ENCODE measurements around the gene TSPYL2. TPM values are rescaled to one million over a fixed set of nuclear protein-coding genes. Genes with fewer than 3 reads are reported as not detected.

Gene TSPYL2
- 100 to 1,000 TPM in 1 of 6 donors, 10 to 100 TPM in 5; 33.4 to 162 (median 46.6) TPM for total RNA-seq

DNA sequence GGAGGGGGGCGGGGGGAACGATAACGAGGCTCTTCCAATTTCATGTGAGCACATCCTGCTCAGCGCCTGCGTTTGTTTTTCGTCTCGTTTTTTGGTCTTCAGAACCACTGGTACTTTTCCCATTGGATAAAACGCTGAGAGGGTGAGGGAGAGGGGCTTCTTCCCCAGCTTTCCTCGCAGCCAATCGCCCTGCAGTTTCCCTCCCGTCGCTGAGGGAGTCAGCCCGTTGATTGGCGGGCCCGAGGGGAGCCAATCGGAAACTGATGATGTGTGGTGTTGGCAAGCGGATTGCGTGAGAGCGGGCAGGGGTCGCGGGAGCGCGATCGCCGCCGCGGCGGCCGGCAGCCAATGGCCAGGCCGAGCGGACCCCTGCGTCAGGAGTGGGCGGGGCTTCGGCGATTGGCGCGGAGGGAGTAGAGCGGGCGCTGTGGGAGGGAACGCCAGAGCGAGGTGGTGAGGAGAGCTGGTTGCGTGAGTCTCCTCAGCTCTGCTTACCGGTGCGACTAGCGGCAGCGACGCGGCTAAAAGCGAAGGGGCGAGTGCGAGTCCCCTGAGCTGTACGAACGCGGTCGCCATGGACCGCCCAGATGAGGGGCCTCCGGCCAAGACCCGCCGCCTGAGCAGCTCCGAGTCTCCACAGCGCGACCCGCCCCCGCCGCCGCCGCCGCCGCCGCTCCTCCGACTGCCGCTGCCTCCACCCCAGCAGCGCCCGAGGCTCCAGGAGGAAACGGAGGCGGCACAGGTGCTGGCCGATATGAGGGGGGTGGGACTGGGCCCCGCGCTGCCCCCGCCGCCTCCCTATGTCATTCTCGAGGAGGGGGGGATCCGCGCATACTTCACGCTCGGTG is at the start of gene TSPYL2:
Gene TSPYL2 (plus strand): TSS at position 443 of the 848 bp plus-strand sequence. CDS start 132 bp downstream, at position 575.
- H3K4me3 ChIP-seq = peak within 1 kb of the TSS; percentile 49 to 72 (median 62)
- peaks cover 0 to 9% (median 2%) of the 10 kb centered on the region in 4 donors for H3K36me3 ChIP-seq
- peak within 1 kb of the TSS; percentile 86 to 91 (median 90) for H3K27ac ChIP-seq
- TF ChIP-seq, protein P1, sequence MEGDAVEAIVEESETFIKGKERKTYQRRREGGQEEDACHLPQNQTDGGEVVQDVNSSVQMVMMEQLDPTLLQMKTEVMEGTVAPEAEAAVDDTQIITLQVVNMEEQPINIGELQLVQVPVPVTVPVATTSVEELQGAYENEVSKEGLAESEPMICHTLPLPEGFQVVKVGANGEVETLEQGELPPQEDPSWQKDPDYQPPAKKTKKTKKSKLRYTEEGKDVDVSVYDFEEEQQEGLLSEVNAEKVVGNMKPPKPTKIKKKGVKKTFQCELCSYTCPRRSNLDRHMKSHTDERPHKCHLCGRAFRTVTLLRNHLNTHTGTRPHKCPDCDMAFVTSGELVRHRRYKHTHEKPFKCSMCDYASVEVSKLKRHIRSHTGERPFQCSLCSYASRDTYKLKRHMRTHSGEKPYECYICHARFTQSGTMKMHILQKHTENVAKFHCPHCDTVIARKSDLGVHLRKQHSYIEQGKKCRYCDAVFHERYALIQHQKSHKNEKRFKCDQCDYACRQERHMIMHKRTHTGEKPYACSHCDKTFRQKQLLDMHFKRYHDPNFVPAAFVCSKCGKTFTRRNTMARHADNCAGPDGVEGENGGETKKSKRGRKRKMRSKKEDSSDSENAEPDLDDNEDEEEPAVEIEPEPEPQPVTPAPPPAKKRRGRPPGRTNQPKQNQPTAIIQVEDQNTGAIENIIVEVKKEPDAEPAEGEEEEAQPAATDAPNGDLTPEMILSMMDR (IDR thresholded peaks at IDR 0.05) = peak in 1 of 6 experiments; percentile 23
- TF ChIP-seq EP300 (IDR thresholded peaks at IDR 0.05) (peak in 1 of 4 donors; percentile 66), POLR2A (IDR thresholded peaks at IDR 0.05) (peak in 3 of 4 donors; percentile 98 to 99 (median 99)), POLR2AphosphoS5 (IDR thresholded peaks at IDR 0.05) (peak; percentile 94 to 96)
- ATAC-seq (ENCODE audit: low FRiP score in 2 of 2) (peak; percentile 93 to 98), DNase-seq (peak; percentile 91 to 97)
- no peaks in the 10 kb centered on the region for H3K27me3 ChIP-seq
- 0 to 48% methylated on average over 11 to 86 of the region's 86 CpGs for WGBS, 2 donors
- no peaks in the 10 kb centered on the region for H3K9me3 ChIP-seq
- H3K4me1 ChIP-seq = peaks cover 1 to 10% (median 4%) of the 10 kb centered on the region in 4 donors

DNA sequence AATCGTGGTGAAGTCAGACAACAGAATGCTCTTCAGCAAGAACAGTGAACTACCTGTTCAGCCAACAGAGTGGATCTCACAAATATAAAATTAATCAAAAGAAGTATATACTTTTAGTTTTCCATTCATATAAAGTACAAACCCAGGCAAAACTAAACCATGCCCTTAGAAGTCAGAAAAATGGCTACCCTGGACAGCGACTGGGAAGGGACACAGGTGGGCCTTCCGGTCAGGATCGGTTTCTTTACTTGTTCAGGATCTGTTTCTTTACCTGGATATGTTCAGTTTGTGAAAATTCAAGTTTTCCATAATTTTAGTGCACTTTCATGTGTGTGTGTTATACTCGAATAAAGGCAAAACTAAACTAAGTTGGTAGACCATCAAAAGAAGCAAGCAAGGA is 46.0 kb upstream of the TSPYL2 start:
- H3K4me3 ChIP-seq = no peak overlapping the region
- no peaks in the 10 kb centered on the region for H3K36me3 ChIP-seq
- no peak overlapping the region for H3K27ac ChIP-seq
- TF ChIP-seq POLR2A (IDR thresholded peaks at IDR 0.05) (no peak), POLR2AphosphoS5 (IDR thresholded peaks at IDR 0.05) (no peak), EP300 (IDR thresholded peaks at IDR 0.05) (no peak)
- TF ChIP-seq, protein P1 (IDR thresholded peaks at IDR 0.05) = no peak
- H3K4me1 ChIP-seq = no peaks in the 10 kb centered on the region
- DNase-seq (no peak), ATAC-seq (ENCODE audit: low FRiP score in 2 of 2) (no peak)
- no peaks in the 10 kb centered on the region for H3K9me3 ChIP-seq
- 70 to 74% methylated on average over 5 of the region's 5 CpGs for WGBS, 2 donors
- no peaks in the 10 kb centered on the region for H3K27me3 ChIP-seq

DNA sequence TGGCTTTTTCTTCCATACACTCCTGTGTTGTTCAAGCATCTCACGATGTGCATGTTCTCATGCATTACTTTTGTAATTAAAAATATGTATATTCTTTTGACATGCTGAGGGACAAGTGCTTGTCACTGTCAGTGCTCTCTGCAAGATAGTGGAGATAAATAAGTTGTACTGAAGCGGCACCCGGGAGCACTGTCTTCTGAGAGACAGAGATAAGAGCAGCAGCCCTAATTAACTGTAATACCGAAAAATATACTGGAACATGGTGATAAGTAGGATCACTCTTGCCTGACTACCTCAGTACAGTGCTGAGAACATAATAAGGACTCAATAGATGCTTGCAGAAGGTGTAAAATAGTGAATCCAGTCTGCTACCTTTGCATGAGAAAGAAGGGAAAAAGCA is 42.9 kb upstream of the TSPYL2 start:
- Histone ChIP-seq H3K9me3 (no peaks in the 10 kb centered on the region), H3K4me3 (no peak overlapping the region), H3K27ac (no peak overlapping the region), H3K36me3 (no peaks in the 10 kb centered on the region), H3K4me1 (no peaks in the 10 kb centered on the region), H3K27me3 (no peaks in the 10 kb centered on the region)
- no peak for ATAC-seq (ENCODE audit: low FRiP score in 2 of 2)
- DNase-seq = no peak
- TF ChIP-seq, protein P1 (IDR thresholded peaks at IDR 0.05) = no peak
- TF ChIP-seq POLR2A (IDR thresholded peaks at IDR 0.05) (no peak), POLR2AphosphoS5 (IDR thresholded peaks at IDR 0.05) (no peak), EP300 (IDR thresholded peaks at IDR 0.05) (no peak)
- WGBS, 2 donors = 64 to 74% methylated on average over 4 of the region's 4 CpGs

DNA sequence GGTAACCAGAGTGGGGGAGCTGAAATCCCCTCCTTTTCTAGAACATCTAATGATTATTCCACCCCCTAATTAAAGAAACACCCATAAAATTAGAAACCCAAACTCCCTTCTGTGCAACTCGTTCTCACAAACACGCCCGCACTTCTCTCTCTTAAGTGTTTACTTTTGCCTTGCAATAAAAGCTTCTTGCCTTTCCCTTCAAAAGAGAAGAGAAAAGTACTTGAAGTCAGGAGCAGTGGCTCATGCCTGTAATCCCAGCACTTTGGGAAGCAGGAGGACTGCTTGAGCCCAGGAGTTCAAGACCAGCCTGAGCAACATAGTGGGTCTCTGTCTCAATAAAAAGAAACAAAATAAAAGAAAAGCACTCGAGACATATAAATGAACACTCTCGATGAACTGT is 37.2 kb upstream of the TSPYL2 start:
- 47 to 79% methylated on average over 5 of the region's 5 CpGs for WGBS, 2 donors
- ATAC-seq (ENCODE audit: low FRiP score in 2 of 2) (no peak), DNase-seq (peak in 1 of 2 donors; percentile 43)
- no peak for TF ChIP-seq POLR2A (IDR thresholded peaks at IDR 0.05)
- no peak for TF ChIP-seq POLR2AphosphoS5 (IDR thresholded peaks at IDR 0.05)
- TF ChIP-seq, protein P1 (IDR thresholded peaks at IDR 0.05) = no peak
- no peak for TF ChIP-seq EP300 (IDR thresholded peaks at IDR 0.05)
- no peaks in the 10 kb centered on the region for H3K27me3 ChIP-seq
- H3K4me1 ChIP-seq = no peaks in the 10 kb centered on the region
- no peaks in the 10 kb centered on the region for H3K9me3 ChIP-seq
- H3K27ac ChIP-seq = no peak overlapping the region
- H3K36me3 ChIP-seq = no peaks in the 10 kb centered on the region
- H3K4me3 ChIP-seq = no peak overlapping the region

All from upper lobe of left lung (tissue), 6 donors.